HCT116 (cell line): ENCODE results near the gene MLEC. TPM values are rescaled to one million over a fixed set of nuclear protein-coding genes. Genes with fewer than 3 reads are reported as not detected.

Experiments used
- ATAC-seq: fragments of 200-7000 bp; cut with Tn5 transposase; 2 replicates; pipeline ENCODE4 v1.9.1; 2020; ENCODE audit warnings: mild to moderate bottlenecking, moderate library complexity
- BruUV-seq: library from RNA; stranded (reverse); fragments of 400-500 nt; replicated peaks from 2 replicates; lab custom pipeline; 2021; lab: Mats Ljungman, UMichigan
- CTCF ChIA-PET: fragments of 300-600 bp; sonication (Branson Sonifier 250); formaldehyde crosslinking; loops from one replicate; lab custom pipeline; 2021; ENCODE audit warnings: antibody characterized with exemption; lab: Charles Lee
- POLR2A ChIA-PET: fragments of 300-600, 350-600 bp; sonication (Branson Sonifier 250); formaldehyde crosslinking; loops from one replicate; lab custom pipeline; 2021; ENCODE audit warnings: antibody characterized with exemption; lab: Charles Lee
- RAD21 ChIA-PET, 2 experiments: fragments of 300-600 bp; sonication (Branson Sonifier 250); formaldehyde crosslinking; loops; one replicate each; lab custom pipeline; 2023; ENCODE audit warnings: low total read pairs in 2 of 2; ENCODE audit not compliant: uncharacterized antibody in 2 of 2, unreplicated experiment in 2 of 2, low non-redundant PET in 1 of 2; lab: Charles Lee
- DNase-seq: peaks from one replicate; pipeline ENCODE4 v3.0.0-alpha.2; 2010; ENCODE audit warnings: low read depth, low spot score
- H2AFZ ChIP-seq: fragments of 200-600 bp; shearing (Covaris generic), sonication (generic); 2 replicates; pipeline ENCODE4 v1.6.1; 2017; ENCODE audit warnings: low read depth, mixed run types, mixed read lengths, antibody characterized with exemption, low read length; ENCODE audit not compliant: poor library complexity, severe bottlenecking
- H3K27ac ChIP-seq: 2 replicates; pipeline ENCODE4 v1.5.1; 2012; ENCODE audit warnings: low read depth, low read length
- H3K27me3 ChIP-seq: fragments of 200-600 bp; sonication (generic); 2 replicates; pipeline ENCODE4 v1.6.1; 2016; ENCODE audit warnings: mixed run types, low read length, mixed read lengths; ENCODE audit not compliant: insufficient read depth
- H3K36me3 ChIP-seq, 2 experiments: fragments of 200-500 bp in 1 of 2; fragments of 200-600 bp in 1 of 2; sonication (Bioruptor generic) in 1 of 2; sonication (generic) in 1 of 2; 2 replicates each; pipeline versions ENCODE4 v1.5.1 to v1.6.1; 2014 to 2016; ENCODE audit warnings: low read length in 2 of 2, inconsistent platforms in 1 of 2, mixed read lengths in 1 of 2, mixed run types in 1 of 2; ENCODE audit not compliant: insufficient read depth in 2 of 2, control insufficient read depth in 1 of 2
- H3K4me1 ChIP-seq, 2 experiments: fragments of 200-600 bp in 1 of 2; sonication (generic) in 1 of 2; 2 replicates each; pipeline versions ENCODE4 v1.5.1 to v1.6.1; 2012 to 2017; ENCODE audit warnings: low read length in 2 of 2, inconsistent platforms in 1 of 2, mild to moderate bottlenecking in 1 of 2, mixed read lengths in 1 of 2, mixed run types in 1 of 2, moderate library complexity in 1 of 2; ENCODE audit not compliant: insufficient read depth in 2 of 2, control insufficient read depth in 1 of 2
- H3K4me2 ChIP-seq: fragments of 200-600 bp; sonication (generic); 2 replicates; pipeline ENCODE4 v1.6.1; 2017; ENCODE audit warnings: mixed run types, low read length, mixed read lengths
- H3K4me3 ChIP-seq, 2 experiments: fragments of 200-600 bp in 1 of 2; sonication (generic) in 1 of 2; replicated peaks in 1 of 2; 2 replicates each; pipeline ENCODE4 v1.5.1; 2011 to 2016; ENCODE audit warnings: low read length in 2 of 2, control low read depth in 1 of 2, low read depth in 1 of 2, mild to moderate bottlenecking in 1 of 2, mixed read lengths in 1 of 2, mixed run types in 1 of 2
- H3K79me2 ChIP-seq: fragments of 200-600 bp; sonication (generic); 2 replicates; pipeline ENCODE4 v1.6.1; 2017; ENCODE audit warnings: mild to moderate bottlenecking, mixed run types, low read length, moderate library complexity, mixed read lengths; ENCODE audit not compliant: insufficient read depth
- H3K9ac ChIP-seq: fragments of 200-600 bp; sonication (generic); 2 replicates; pipeline ENCODE4 v1.6.1; 2016; ENCODE audit warnings: low read length, mixed read lengths
- H3K9me2 ChIP-seq: fragments of 200-600 bp; sonication (generic), shearing (Covaris generic); 2 replicates; pipeline ENCODE4 v1.6.1; 2017; ENCODE audit warnings: mixed run types, mild to moderate bottlenecking, moderate library complexity; ENCODE audit not compliant: insufficient read depth
- H3K9me3 ChIP-seq, 2 experiments: fragments of 200-500 bp in 1 of 2; fragments of 200-600 bp in 1 of 2; sonication (Bioruptor generic) in 1 of 2; sonication (generic) in 1 of 2; 2 replicates each; pipeline ENCODE4 v1.6.1; 2014 to 2017; ENCODE audit warnings: low read length in 2 of 2, mixed read lengths in 2 of 2, inconsistent platforms in 1 of 2, low read depth in 1 of 2, mild to moderate bottlenecking in 1 of 2, mixed run types in 1 of 2, moderate library complexity in 1 of 2; ENCODE audit not compliant: control insufficient read depth in 1 of 2, insufficient read depth in 1 of 2
- H4K20me1 ChIP-seq: fragments of 200-600 bp; sonication (generic), shearing (Covaris generic); 2 replicates; pipeline ENCODE4 v1.6.1; 2017; ENCODE audit warnings: mixed run types, mild to moderate bottlenecking, moderate library complexity; ENCODE audit not compliant: insufficient read depth
- CEBPB ChIP-seq: IDR thresholded peaks from 2 replicates; pipeline ENCODE4 v1.6.1; 2012; ENCODE audit warnings: low read depth
- ELF1 ChIP-seq: IDR thresholded peaks from 2 replicates; pipeline ENCODE4 v1.6.1; 2012; ENCODE audit warnings: low read depth, borderline replicate concordance
- EZH2 ChIP-seq: fragments of 200-600 bp; sonication (generic); IDR thresholded peaks from 2 replicates; pipeline ENCODE4 v1.6.1; 2017; ENCODE audit warnings: antibody characterized with exemption, mixed run types
- FOSL1 ChIP-seq: IDR thresholded peaks from 2 replicates; pipeline ENCODE4 v1.6.1; 2012; ENCODE audit warnings: low read depth
- JUND ChIP-seq: IDR thresholded peaks from 2 replicates; pipeline ENCODE4 v1.6.1; 2012
- POLR2A ChIP-seq: IDR thresholded peaks from 2 replicates; pipeline ENCODE4 v1.7.0; 2011; ENCODE audit warnings: borderline replicate concordance; ENCODE audit not compliant: insufficient read depth, insufficient read length; ENCODE audit errors: extremely low read depth
- POLR2AphosphoS5 ChIP-seq: IDR thresholded peaks from 2 replicates; pipeline ENCODE4 v1.6.1; 2011; ENCODE audit warnings: mild to moderate bottlenecking, low read depth, low read length, moderate library complexity
- RAD21 ChIP-seq: IDR thresholded peaks from 2 replicates; pipeline ENCODE4 v1.6.1; 2012; ENCODE audit warnings: low read depth, mild to moderate bottlenecking
- REST ChIP-seq: IDR thresholded peaks from 2 replicates; pipeline ENCODE4 v1.6.1; 2012; ENCODE audit warnings: low read depth
- SIN3A ChIP-seq: IDR thresholded peaks from 2 replicates; pipeline ENCODE4 v1.6.1; 2012; ENCODE audit warnings: low read depth
- SP1 ChIP-seq: IDR thresholded peaks from 2 replicates; pipeline ENCODE4 v1.6.1; 2012; ENCODE audit warnings: low read depth
- SRF ChIP-seq: IDR thresholded peaks from 2 replicates; pipeline ENCODE4 v1.6.1; 2012; ENCODE audit warnings: low read depth
- TCF7L2 ChIP-seq: IDR thresholded peaks from 2 replicates; pipeline ENCODE4 v1.7.0; 2011; ENCODE audit warnings: borderline replicate concordance, inconsistent platforms; ENCODE audit not compliant: insufficient read depth, insufficient read length; ENCODE audit errors: extremely low read depth
- YY1 ChIP-seq: IDR thresholded peaks from 2 replicates; pipeline ENCODE4 v1.6.1; 2011; ENCODE audit warnings: low read length, low read depth, moderate library complexity, mild to moderate bottlenecking; ENCODE audit not compliant: insufficient replicate concordance; ENCODE audit errors: extremely low read depth
- ZBTB33 ChIP-seq: IDR thresholded peaks from 2 replicates; pipeline ENCODE4 v1.6.1; 2011; ENCODE audit warnings: mild to moderate bottlenecking, low read length, moderate library complexity; ENCODE audit not compliant: insufficient replicate concordance; ENCODE audit errors: extremely low read depth
- ZFX ChIP-seq: fragments of 450-650 bp; IDR thresholded peaks from 2 replicates; pipeline ENCODE4 v1.6.1; 2017
- intact Hi-C: fragments of 100-400 bp; cut with micrococcal nuclease; formaldehyde crosslinking; loops from 2 replicates; pipeline ENCODE4 v1.10.0; 2022
- total RNA-seq: library from RNA; stranded (reverse); gene quantifications from one replicate; pipeline ENCODE4 v1.2.1, GENCODE V29; 2021; ENCODE audit not compliant: unreplicated experiment
- TF ChIP-seq, protein P1 (sequence below), 3 experiments: fragments of 200-600 bp in 1 of 3; sonication (generic) in 1 of 3; IDR thresholded peaks in 2 of 3; conservative IDR thresholded peaks in 1 of 3; 2 replicates each; pipeline ENCODE4 v1.5.1; 2012 to 2017; ENCODE audit warnings: low read depth in 2 of 3, low read length in 2 of 3, antibody characterized with exemption in 1 of 3, borderline replicate concordance in 1 of 3, control low read depth in 1 of 3, mild to moderate bottlenecking in 1 of 3, mixed read lengths in 1 of 3, mixed run types in 1 of 3, moderate library complexity in 1 of 3; ENCODE audit not compliant: insufficient read depth in 1 of 3

MLEC gene
- total RNA-seq, 1 experiment from 2014 or later, result 152 TPM

- H3K27me3 ChIP-seq, result no peaks in the 10 kb centered on the region
- H4K20me1 ChIP-seq, result no peaks in the 10 kb centered on the region
- CTCF ChIA-PET, result no interaction called here
- no peak overlapping the region for H3K4me2 ChIP-seq
- POLR2A ChIA-PET, result no interaction called here
- H3K9ac ChIP-seq, result no peak overlapping the region
- H3K4me1 ChIP-seq, result no peaks in the 10 kb centered on the region
- no peak overlapping the region for H3K4me3 ChIP-seq
- RAD21 ChIA-PET, result no interaction called here
- DNase-seq (no peak), ATAC-seq (no peak)
- TF ChIP-seq, protein P1, sequence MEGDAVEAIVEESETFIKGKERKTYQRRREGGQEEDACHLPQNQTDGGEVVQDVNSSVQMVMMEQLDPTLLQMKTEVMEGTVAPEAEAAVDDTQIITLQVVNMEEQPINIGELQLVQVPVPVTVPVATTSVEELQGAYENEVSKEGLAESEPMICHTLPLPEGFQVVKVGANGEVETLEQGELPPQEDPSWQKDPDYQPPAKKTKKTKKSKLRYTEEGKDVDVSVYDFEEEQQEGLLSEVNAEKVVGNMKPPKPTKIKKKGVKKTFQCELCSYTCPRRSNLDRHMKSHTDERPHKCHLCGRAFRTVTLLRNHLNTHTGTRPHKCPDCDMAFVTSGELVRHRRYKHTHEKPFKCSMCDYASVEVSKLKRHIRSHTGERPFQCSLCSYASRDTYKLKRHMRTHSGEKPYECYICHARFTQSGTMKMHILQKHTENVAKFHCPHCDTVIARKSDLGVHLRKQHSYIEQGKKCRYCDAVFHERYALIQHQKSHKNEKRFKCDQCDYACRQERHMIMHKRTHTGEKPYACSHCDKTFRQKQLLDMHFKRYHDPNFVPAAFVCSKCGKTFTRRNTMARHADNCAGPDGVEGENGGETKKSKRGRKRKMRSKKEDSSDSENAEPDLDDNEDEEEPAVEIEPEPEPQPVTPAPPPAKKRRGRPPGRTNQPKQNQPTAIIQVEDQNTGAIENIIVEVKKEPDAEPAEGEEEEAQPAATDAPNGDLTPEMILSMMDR (IDR thresholded peaks at IDR 0.05 in 2 of 3, conservative IDR thresholded peaks at IDR 0.05 in 1 of 3; ENCODE audit: borderline replicate concordance in 1 of 3, insufficient read depth in 1 of 3, low read depth in 2 of 3, low read length in 2 of 3), result no peak
- TF ChIP-seq CEBPB (no peak), JUND (no peak), RAD21 (no peak), POLR2A (no peak), EZH2 (no peak), SIN3A (no peak), ZBTB33 (no peak), POLR2AphosphoS5 (no peak), ELF1 (no peak), ZFX (no peak), REST (no peak), YY1 (no peak), SRF (no peak), FOSL1 (no peak), SP1 (no peak), TCF7L2 (no peak)
- no peak overlapping the region for H2AFZ ChIP-seq
- BruUV-seq, result no TSS peak
- H3K36me3 ChIP-seq, result no peaks in the 10 kb centered on the region
- no peaks in the 10 kb centered on the region for H3K9me2 ChIP-seq
- intact Hi-C loops, result no loop called here
- no peak overlapping the region for H3K27ac ChIP-seq
- H3K9me3 ChIP-seq, result no peaks in the 10 kb centered on the region
- H3K79me2 ChIP-seq, result no peaks in the 10 kb centered on the region
These were observed 53.9 kb downstream of the MLEC start for GRCh38 chr12:120740871-120741270.
